SK-N-SH (cell line): Measurements from ENCODE around the gene MLKL. TPM values are rescaled to one million over a fixed set of nuclear protein-coding genes. Genes with fewer than 3 reads are reported as not detected.

Experiments used
- CTCF ChIA-PET: fragments of 300-600, 350-600 bp; formaldehyde crosslinking; extraction: SDS; loops from one replicate; lab custom pipeline; 2021; lab: Yijun Ruan, JAX
- POLR2A ChIA-PET: fragments of 350-600 bp; sonication (Branson Sonifier 250); formaldehyde crosslinking; extraction: SDS; loops from one replicate; lab custom pipeline; 2020; ENCODE audit warnings: antibody characterized with exemption, inconsistent platforms; lab: Yijun Ruan, JAX
- DNase-seq: peaks from one replicate; pipeline ENCODE4 v3.0.0; 2012
- H2AFZ ChIP-seq: fragments of 200-600 bp; sonication (generic); 2 replicates; pipeline ENCODE4 v1.8.1; 2016; ENCODE audit warnings: antibody characterized with exemption, mild to moderate bottlenecking, low read depth
- H3F3A ChIP-seq: fragments of 200-600 bp; sonication (generic); replicated peaks from 2 replicates; pipeline ENCODE3; 2016; ENCODE audit warnings: antibody characterized with exemption, mild to moderate bottlenecking; ENCODE audit not compliant: insufficient read depth
- H3K27ac ChIP-seq, 2 experiments: fragments of 200-500 bp in 1 of 2; fragments of 200-600 bp in 1 of 2; sonication (Bioruptor generic) in 1 of 2; sonication (generic), shearing (Covaris generic) in 1 of 2; 2 replicates each; pipeline versions ENCODE4 v1.5.1 to v1.6.1; 2014 to 2016; ENCODE audit warnings: low read depth in 2 of 2, inconsistent platforms in 1 of 2, low read length in 1 of 2, mild to moderate bottlenecking in 1 of 2, mixed read lengths in 1 of 2
- H3K27me3 ChIP-seq: fragments of 200-600 bp; sonication (generic), shearing (Covaris generic); 2 replicates; pipeline ENCODE4 v1.6.1; 2016; ENCODE audit warnings: mixed run types; ENCODE audit not compliant: insufficient read depth
- H3K36me3 ChIP-seq, 2 experiments: fragments of 200-500 bp in 1 of 2; fragments of 200-600 bp in 1 of 2; sonication (Bioruptor generic) in 1 of 2; sonication (generic) in 1 of 2; replicated peaks in 1 of 2; 2 replicates each; pipeline versions ENCODE3 to v1.5.1; 2014 to 2016; ENCODE audit warnings: low read length in 1 of 2, mild to moderate bottlenecking in 1 of 2; ENCODE audit not compliant: insufficient read depth in 2 of 2, control insufficient read depth in 1 of 2
- H3K4me1 ChIP-seq, 2 experiments: fragments of 200-500 bp in 1 of 2; fragments of 200-600 bp in 1 of 2; sonication (Bioruptor generic) in 1 of 2; sonication (generic), shearing (Covaris generic) in 1 of 2; 2 replicates each; pipeline versions ENCODE4 v1.5.1 to v1.6.1; 2014 to 2016; ENCODE audit warnings: low read depth in 1 of 2, low read length in 1 of 2, mixed run types in 1 of 2; ENCODE audit not compliant: insufficient read depth in 2 of 2, control insufficient read depth in 1 of 2
- H3K4me2 ChIP-seq: fragments of 200-600 bp; sonication (generic), shearing (Covaris generic); 2 replicates; pipeline ENCODE4 v1.6.1; 2017; ENCODE audit warnings: mixed run types
- H3K4me3 ChIP-seq, 2 experiments: fragments of 200-500 bp in 1 of 2; fragments of 200-600 bp in 1 of 2; sonication (Bioruptor generic) in 1 of 2; sonication (generic), shearing (Covaris generic) in 1 of 2; 2 replicates each; pipeline versions ENCODE4 v1.5.1 to v1.8.1; 2014 to 2016; ENCODE audit warnings: low read depth in 2 of 2, inconsistent platforms in 1 of 2, low read length in 1 of 2, mild to moderate bottlenecking in 1 of 2, mixed read lengths in 1 of 2, moderate library complexity in 1 of 2
- H3K79me2 ChIP-seq: fragments of 200-600 bp; sonication (generic); 2 replicates; pipeline ENCODE4 v1.8.1; 2017; ENCODE audit warnings: mild to moderate bottlenecking; ENCODE audit not compliant: insufficient read depth
- H3K9ac ChIP-seq: fragments of 200-600 bp; sonication (generic); 2 replicates; pipeline ENCODE4 v1.6.1; 2017; ENCODE audit warnings: mixed run types
- H3K9me2 ChIP-seq: fragments of 200-600 bp; sonication (generic); 2 replicates; pipeline ENCODE4 v1.6.1; 2017; ENCODE audit warnings: mixed run types
- H3K9me3 ChIP-seq: fragments of 200-600 bp; sonication (generic); 2 replicates; pipeline ENCODE4 v1.6.1; 2017; ENCODE audit warnings: mixed run types, mild to moderate bottlenecking, moderate library complexity
- H4K20me1 ChIP-seq: fragments of 200-600 bp; sonication (generic); 2 replicates; pipeline ENCODE4 v1.6.1; 2017; ENCODE audit warnings: mild to moderate bottlenecking, mixed run types; ENCODE audit not compliant: insufficient read depth
- ELF1 ChIP-seq: IDR thresholded peaks from 2 replicates; pipeline ENCODE4 v1.4.0; 2012
- EP300 ChIP-seq, 2 experiments: IDR thresholded peaks; 2 replicates each; pipeline versions ENCODE4 v1.4.0 to v1.6.1; 2012; ENCODE audit warnings: borderline replicate concordance in 1 of 2, low read depth in 1 of 2, low read length in 1 of 2
- EZH2phosphoT487 ChIP-seq: fragments of 200-600 bp; sonication (generic); IDR thresholded peaks from 2 replicates; pipeline ENCODE4 v1.6.1; 2017; ENCODE audit warnings: low read depth, mixed run types, mild to moderate bottlenecking, antibody characterized with exemption, moderate library complexity, borderline replicate concordance
- FOSL2 ChIP-seq: IDR thresholded peaks from 2 replicates; pipeline ENCODE4 v1.4.0; 2012; ENCODE audit warnings: low read depth, mild to moderate bottlenecking, moderate library complexity, borderline replicate concordance
- FOXJ3 ChIP-seq: sonication (generic); formaldehyde crosslinking; IDR thresholded peaks from 2 replicates; pipeline ENCODE4 v1.5.1; 2020; ENCODE audit warnings: mild to moderate bottlenecking, missing genetic modification reagents
- GABPA ChIP-seq: IDR thresholded peaks from 2 replicates; pipeline ENCODE4 v1.4.0; 2012; ENCODE audit warnings: low read depth, mild to moderate bottlenecking
- GATA2 ChIP-seq: sonication (generic); formaldehyde crosslinking; IDR thresholded peaks from 2 replicates; pipeline ENCODE4 v1.5.0; 2020; ENCODE audit warnings: mild to moderate bottlenecking, missing genetic modification reagents
- MXI1 ChIP-seq: IDR thresholded peaks from 2 replicates; pipeline ENCODE4 v1.6.1; 2012; ENCODE audit warnings: mild to moderate bottlenecking, low read depth, low read length, improper control_type of control experiment
- NFIC ChIP-seq: IDR thresholded peaks from 2 replicates; pipeline ENCODE4 v1.4.0; 2012; ENCODE audit warnings: borderline replicate concordance
- RCOR1 ChIP-seq: fragments of 150-350 bp; IDR thresholded peaks from 2 replicates; pipeline ENCODE4 v1.6.1; 2017; ENCODE audit warnings: antibody characterized with exemption, low read length
- TCF12 ChIP-seq: IDR thresholded peaks from 2 replicates; pipeline ENCODE4 v1.4.0; 2012
- TEAD4 ChIP-seq: IDR thresholded peaks from 2 replicates; pipeline ENCODE4 v1.4.0; 2012; ENCODE audit warnings: mild to moderate bottlenecking, borderline replicate concordance; ENCODE audit not compliant: insufficient read depth
- YY1 ChIP-seq: IDR thresholded peaks from 2 replicates; pipeline ENCODE4 v1.4.0; 2012; ENCODE audit warnings: low read depth, mild to moderate bottlenecking
- WGBS: methylation state at CpG from one replicate; pipeline ENCODE4 v1.1.6; 2017; ENCODE audit warnings: low lambda C conversion rate; 5-methylcytosine and 5-hydroxymethylcytosine counted together
- polyA plus RNA-seq, 3 experiments: library from polyadenylated mRNA; depleted of rRNA; stranded (reverse); fragments of >200 nt; gene quantifications; 2 replicates each; pipeline ENCODE4 v1.2.3, GENCODE V29; 2012
- TF ChIP-seq, protein P1 (sequence below): IDR thresholded peaks from 2 replicates; pipeline ENCODE4 v1.4.0; 2012; ENCODE audit warnings: low read depth
- TF ChIP-seq, protein P2 (sequence below): IDR thresholded peaks from 2 replicates; pipeline ENCODE4 v1.4.0; 2012; ENCODE audit warnings: low read depth, borderline replicate concordance
- TF ChIP-seq, protein P3 (sequence below): IDR thresholded peaks from 2 replicates; pipeline ENCODE4 v1.4.0; 2012; ENCODE audit warnings: low read depth, borderline replicate concordance
- TF ChIP-seq, protein P4 (sequence below): fragments of 200-600 bp; sonication (generic); IDR thresholded peaks from 2 replicates; pipeline ENCODE4 v1.6.1; 2017; ENCODE audit warnings: antibody characterized with exemption, mild to moderate bottlenecking, moderate library complexity
- TF ChIP-seq, protein P5 (sequence below): fragments of 150-350 bp; IDR thresholded peaks from 2 replicates; pipeline ENCODE4 v1.6.1; 2016; ENCODE audit warnings: mild to moderate bottlenecking, low read depth, low read length

MLKL gene
- polyA plus RNA-seq, 1 of the 3 experiments (the other 2 are of a cell fraction), result 3.6 TPM

DNA sequence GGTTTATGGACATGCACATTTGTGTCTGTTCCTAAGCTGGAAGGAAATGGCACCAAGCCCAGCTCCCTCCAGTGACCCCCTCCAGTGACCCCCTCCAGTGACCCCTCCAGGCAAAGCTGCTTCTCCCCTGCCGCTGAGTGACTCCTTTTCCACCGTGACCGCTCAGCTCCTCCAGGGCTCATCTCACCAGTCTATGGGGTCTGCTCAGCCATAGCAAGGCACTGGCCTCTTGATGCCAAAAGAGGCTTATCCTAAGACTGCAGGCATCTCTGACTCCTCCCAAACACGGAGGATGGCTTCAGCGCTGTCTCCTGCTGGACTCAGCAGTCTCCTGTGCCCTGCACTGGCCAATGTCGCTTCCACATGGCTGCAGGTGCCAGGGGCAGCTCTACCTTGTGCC, 38.6 kb upstream of the MLKL start (continued):
- TF ChIP-seq, protein P1, sequence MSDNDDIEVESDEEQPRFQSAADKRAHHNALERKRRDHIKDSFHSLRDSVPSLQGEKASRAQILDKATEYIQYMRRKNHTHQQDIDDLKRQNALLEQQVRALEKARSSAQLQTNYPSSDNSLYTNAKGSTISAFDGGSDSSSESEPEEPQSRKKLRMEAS, result no peak
- TF ChIP-seq NFIC, result no peak
- TF ChIP-seq, protein P2, sequence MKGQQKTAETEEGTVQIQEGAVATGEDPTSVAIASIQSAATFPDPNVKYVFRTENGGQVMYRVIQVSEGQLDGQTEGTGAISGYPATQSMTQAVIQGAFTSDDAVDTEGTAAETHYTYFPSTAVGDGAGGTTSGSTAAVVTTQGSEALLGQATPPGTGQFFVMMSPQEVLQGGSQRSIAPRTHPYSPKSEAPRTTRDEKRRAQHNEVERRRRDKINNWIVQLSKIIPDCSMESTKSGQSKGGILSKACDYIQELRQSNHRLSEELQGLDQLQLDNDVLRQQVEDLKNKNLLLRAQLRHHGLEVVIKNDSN, result no peak
- TF ChIP-seq, protein P3, sequence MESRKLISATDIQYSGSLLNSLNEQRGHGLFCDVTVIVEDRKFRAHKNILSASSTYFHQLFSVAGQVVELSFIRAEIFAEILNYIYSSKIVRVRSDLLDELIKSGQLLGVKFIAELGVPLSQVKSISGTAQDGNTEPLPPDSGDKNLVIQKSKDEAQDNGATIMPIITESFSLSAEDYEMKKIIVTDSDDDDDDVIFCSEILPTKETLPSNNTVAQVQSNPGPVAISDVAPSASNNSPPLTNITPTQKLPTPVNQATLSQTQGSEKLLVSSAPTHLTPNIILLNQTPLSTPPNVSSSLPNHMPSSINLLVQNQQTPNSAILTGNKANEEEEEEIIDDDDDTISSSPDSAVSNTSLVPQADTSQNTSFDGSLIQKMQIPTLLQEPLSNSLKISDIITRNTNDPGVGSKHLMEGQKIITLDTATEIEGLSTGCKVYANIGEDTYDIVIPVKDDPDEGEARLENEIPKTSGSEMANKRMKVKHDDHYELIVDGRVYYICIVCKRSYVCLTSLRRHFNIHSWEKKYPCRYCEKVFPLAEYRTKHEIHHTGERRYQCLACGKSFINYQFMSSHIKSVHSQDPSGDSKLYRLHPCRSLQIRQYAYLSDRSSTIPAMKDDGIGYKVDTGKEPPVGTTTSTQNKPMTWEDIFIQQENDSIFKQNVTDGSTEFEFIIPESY, result no peak

DNA sequence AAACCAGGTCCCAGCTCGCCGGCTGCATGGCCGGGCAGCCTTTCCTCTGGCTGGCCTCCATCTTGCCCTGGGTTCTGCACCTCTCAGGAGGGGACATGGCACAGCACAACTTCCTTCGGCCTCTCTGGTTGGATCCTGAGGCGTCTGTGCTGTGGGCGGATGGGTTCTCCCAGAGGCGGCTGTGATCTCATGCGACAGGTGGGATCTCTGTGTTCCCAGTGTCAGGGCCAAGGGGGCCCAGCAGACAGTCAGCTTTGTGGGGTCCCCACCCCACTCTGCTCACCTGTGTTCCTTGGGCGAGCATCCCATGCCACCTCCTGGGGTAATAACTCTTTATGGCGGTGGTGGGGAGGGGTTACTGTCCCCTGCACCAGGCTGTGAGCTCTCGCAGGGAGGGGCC, 38.2 kb upstream of the MLKL start:
- Histone ChIP-seq H2AFZ (no peak overlapping the region), H3K4me3 (no peak overlapping the region), H3K4me2 (no peak overlapping the region), H4K20me1 (no peaks in the 10 kb centered on the region), H3K9ac (no peak overlapping the region), H3K4me1 (peaks cover 0 to 14% of the 10 kb centered on the region in 2 experiments; a peak in 1 of 4 replicates), H3F3A (no peaks in the 10 kb centered on the region), H3K79me2 (no peaks in the 10 kb centered on the region), H3K27me3 (no peaks in the 10 kb centered on the region), H3K9me3 (no peaks in the 10 kb centered on the region), H3K9me2 (no peaks in the 10 kb centered on the region), H3K27ac (no peak overlapping the region), H3K36me3 (no peaks in the 10 kb centered on the region)
- DNase-seq, result no peak
- TF ChIP-seq TEAD4, result no peak
- TF ChIP-seq YY1, result no peak
- no peak for TF ChIP-seq EZH2phosphoT487
- TF ChIP-seq GABPA, result no peak
- TF ChIP-seq MXI1, result no peak
- TF ChIP-seq NFIC, result no peak
- no peak for TF ChIP-seq ELF1
- no peak for TF ChIP-seq FOSL2
- TF ChIP-seq EP300 (IDR thresholded peaks at IDR 0.05; ENCODE audit: borderline replicate concordance in 1 of 2, low read depth in 1 of 2, low read length in 1 of 2), result no peak
- TF ChIP-seq, protein P1, result no peak
- TF ChIP-seq TCF12, result no peak
- no peak for TF ChIP-seq FOXJ3
- TF ChIP-seq, protein P4, sequence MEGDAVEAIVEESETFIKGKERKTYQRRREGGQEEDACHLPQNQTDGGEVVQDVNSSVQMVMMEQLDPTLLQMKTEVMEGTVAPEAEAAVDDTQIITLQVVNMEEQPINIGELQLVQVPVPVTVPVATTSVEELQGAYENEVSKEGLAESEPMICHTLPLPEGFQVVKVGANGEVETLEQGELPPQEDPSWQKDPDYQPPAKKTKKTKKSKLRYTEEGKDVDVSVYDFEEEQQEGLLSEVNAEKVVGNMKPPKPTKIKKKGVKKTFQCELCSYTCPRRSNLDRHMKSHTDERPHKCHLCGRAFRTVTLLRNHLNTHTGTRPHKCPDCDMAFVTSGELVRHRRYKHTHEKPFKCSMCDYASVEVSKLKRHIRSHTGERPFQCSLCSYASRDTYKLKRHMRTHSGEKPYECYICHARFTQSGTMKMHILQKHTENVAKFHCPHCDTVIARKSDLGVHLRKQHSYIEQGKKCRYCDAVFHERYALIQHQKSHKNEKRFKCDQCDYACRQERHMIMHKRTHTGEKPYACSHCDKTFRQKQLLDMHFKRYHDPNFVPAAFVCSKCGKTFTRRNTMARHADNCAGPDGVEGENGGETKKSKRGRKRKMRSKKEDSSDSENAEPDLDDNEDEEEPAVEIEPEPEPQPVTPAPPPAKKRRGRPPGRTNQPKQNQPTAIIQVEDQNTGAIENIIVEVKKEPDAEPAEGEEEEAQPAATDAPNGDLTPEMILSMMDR, result no peak
- TF ChIP-seq, protein P3, result no peak
- no peak for TF ChIP-seq GATA2 (CRISPR knock-in tag)
- no peak for TF ChIP-seq RCOR1
- TF ChIP-seq, protein P5, sequence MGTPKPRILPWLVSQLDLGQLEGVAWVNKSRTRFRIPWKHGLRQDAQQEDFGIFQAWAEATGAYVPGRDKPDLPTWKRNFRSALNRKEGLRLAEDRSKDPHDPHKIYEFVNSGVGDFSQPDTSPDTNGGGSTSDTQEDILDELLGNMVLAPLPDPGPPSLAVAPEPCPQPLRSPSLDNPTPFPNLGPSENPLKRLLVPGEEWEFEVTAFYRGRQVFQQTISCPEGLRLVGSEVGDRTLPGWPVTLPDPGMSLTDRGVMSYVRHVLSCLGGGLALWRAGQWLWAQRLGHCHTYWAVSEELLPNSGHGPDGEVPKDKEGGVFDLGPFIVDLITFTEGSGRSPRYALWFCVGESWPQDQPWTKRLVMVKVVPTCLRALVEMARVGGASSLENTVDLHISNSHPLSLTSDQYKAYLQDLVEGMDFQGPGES, result no peak
- ChIA-PET CTCF (interaction anchor here (0.7 to 2.5 kb wide), 9 partner anchors 10 to 372 kb away, joined by 3 to 9 read pairs (median 3); partner anchors contain the start of gene FA2H), POLR2A (no interaction called here)
- 98% methylated on average over 5 of the region's 11 CpGs for WGBS
